HG03097 (cell line): ENCODE results near the gene KDM6A.
A peak's percentile ranks its signal among the peaks of the same experiment; 100 is the strongest.
"Not testable (repeated sequence)": the region's sequence is repeated elsewhere in the genome, so short reads cannot be mapped to it uniquely, and the experiment has no call there.

Experiments used
- ATAC-seq: cut with Tn5 transposase; IDR thresholded peaks from one replicate; pipeline ENCODE4 v1.9.1; 2021; ENCODE audit not compliant: unreplicated experiment, low FRiP score

Gene KDM6A

DNA sequence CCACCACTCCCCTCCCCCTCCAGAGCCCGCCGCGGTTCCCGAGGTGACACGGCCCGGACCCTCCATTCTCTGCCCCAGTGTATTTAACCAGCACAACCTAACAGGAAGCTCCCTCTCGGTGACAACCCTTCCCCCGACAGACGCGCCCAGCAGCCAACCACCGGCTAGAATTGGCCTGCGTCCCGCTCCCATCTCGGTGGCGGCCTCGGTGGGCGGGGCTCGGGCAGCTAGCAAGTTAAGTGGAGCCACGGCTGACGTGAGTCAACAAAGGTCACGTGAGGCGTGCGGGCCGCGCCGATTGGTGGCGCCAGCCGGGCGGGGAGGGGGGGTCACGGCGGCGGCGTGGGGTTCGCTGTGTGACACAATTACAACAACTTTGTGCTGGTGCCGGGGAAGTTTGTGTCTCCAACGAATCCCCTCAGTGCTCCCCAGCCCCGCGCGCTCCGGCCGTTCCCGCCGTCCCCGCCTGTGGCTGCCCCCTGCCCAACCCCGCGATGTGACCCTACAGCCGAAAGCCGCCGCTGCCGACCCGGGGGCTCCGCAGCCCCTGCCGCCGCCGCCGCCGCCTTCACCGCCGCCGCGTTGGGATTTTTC lies at the start of gene KDM6A:
Gene KDM6A (plus strand): TSS at position 368 of the 594 bp plus-strand sequence. CDS start 364 bp downstream, outside the sequence.
- peak; percentile 86 for ATAC-seq

DNA sequence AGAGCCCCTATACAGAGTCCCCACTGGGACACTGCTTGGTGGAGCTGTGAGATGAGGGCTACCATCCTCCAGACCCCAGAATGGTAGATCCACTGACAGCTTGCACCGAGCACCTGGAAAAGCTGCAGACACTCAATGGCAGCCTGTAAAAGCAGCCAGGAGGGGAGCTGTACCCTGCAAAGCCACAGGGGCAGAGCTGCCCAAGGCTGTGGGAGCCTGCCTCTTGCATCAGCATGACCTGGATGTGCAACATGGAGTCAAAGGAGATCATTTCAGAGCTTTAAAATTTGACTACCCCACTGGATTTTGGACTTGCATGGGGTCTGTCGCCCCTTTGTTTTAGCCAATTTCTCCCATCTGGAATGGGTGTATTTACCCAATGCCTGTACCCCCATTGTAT lies 49.8 kb upstream of the KDM6A start:
- ATAC-seq: not testable (repeated sequence)

DNA sequence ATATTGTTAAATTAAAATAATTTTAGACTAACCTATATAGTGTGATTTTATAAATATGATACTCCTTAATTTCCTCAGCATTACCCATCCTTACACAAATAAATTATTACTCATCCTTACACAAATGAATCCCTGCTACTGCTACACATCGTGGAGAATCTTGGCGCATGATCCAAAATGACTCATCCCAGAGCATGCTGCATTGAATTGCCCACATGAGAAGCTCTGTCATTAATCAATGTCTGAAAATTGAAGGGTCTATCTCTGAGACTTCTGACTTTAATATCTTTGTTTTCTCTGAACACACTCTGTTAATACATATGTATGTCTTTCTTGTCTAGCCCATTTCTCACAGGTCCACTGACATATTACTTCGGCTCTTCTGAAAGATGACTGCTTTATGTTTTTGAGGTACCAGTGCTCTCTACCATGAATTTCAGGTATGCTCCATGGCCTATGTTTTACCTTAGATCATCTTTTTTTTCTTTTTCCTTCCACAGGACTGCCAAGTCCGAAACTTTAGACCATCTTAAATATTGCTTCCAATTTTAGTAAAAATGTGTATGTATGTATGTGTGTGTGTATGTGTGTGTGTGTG lies 44.9 kb upstream of the KDM6A start:
- ATAC-seq: no peak

DNA sequence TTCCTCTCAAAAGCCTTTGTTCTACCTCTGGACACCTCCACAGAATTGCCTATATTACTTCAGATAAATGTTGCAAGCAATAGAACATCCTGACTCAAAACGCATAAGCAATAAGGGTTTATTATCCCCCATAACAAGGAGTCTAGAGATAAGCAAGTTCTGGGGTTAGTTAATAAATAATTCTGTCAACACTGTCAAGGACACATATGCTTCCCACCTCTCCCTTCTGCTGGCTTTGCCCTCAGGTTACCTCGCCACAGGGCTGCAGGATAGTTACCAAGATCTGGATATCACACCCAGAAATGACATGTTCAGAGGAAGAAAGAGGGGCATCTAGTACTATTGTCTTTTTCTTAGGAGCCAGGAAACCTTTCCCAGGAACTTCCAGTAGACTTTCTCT lies 43.2 kb upstream of the KDM6A start:
- no peak for ATAC-seq

DNA sequence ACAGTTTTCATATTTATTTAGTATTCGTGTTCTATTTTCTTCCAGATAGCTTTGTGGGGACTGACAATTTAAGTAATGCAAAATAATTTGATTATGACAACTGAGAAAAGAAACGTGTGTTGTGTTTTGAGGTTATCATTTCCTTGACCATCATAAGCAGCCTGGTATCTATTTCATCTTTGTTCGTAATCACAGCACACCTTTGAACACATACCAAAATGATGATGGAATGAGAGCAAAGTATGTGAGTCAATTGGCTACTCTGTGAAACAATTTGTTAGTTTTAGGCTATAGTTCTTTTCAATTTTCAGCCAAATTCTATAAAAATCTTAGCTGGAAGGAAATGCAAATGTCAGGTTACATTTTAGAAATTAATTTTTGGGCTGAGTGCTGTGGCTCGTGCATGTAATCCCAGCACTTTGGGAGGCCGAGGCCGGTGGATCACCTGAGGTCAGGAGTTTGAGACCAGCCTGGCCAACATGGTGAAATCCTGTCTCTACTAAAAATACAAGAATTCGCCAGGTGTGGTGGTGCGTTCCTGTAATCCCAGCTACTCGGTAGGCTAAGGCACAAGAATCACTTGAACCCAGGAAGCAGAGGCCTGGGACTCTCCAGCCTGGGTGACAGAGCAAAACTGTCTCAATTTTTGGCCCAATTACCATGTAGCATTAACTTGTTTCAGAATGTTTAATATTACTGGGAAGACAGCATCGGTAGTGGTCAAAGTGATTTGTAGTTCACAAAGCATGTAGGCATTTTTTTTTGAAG lies 30.3 kb upstream of the KDM6A start:
- no peak for ATAC-seq

DNA sequence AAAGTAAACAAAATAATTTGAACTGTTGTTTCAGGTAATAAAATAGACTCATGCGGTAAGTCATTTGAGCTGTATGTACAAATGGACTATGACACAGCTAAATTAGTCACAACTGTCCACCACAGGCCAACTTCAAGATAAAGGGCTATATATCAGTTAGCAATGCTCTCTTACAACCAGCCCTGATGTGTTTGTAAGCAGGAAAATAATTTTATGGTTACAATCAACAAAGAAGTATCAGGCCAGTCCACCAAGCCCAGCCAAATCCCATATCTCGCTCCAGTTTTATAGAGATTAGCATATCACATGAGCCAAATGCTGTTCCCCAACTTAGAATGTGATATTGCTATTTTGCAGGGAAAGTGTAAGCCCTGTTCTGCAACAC lies 29.7 kb upstream of the KDM6A start:
- ATAC-seq: no peak

DNA sequence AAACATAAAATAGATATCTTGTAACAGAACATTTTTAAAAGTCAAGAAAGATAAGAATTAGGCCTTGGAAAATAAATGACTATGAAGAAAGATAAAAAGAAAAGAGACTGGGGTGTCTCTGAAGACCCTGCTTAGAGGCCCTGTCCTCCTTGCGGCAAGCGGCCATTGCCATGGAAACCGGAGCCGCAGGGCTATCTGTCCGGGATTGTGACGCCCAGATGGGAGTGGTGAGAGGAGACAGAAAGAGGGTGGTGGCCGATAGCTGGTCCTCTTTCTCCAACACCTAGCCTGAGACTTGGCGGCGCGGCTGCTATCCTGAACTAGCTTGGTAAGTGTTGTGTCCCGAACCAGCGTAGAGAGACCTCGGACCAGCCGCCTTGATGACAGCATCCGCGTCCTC lies 29.2 kb upstream of the KDM6A start, which contains the start of gene DUSP21:
Gene DUSP21 (plus strand): TSS at position 269 of the 400 bp plus-strand sequence. CDS start 112 bp downstream, at position 381.
- no peak for ATAC-seq

DNA sequence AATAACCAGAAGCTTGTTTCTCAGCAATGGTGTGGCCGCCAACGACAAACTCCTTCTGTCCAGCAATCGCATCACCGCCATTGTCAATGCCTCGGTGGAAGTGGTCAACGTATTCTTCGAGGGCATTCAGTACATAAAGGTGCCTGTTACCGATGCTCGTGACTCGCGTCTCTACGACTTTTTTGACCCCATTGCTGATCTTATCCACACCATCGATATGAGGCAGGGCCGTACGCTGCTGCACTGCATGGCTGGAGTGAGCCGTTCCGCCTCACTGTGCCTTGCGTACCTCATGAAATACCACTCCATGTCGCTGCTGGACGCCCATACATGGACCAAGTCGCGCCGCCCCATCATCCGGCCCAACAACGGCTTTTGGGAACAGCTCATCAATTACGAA lies 28.8 kb upstream of the KDM6A start:
- no peak for ATAC-seq

DNA sequence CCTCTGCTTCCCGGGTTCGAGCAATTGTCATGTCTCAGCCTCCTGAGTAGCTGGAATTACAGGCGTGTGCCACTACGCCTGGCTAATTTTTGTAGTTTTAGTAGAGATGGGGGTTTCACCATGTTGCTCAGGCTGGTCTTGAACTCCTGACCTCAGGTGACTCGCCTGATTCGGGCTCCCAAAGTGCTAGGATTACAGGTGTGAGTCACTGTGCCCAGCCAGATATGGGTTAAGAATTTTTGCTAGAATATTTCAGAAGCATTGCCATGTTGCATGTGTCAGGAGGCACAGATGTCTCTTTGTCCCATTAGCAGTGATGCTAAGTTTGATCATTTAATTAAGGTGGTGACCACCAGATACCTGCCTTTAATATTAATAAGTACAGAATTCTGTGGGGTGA lies 22.1 kb upstream of the KDM6A start:
- not testable (repeated sequence) for ATAC-seq

DNA sequence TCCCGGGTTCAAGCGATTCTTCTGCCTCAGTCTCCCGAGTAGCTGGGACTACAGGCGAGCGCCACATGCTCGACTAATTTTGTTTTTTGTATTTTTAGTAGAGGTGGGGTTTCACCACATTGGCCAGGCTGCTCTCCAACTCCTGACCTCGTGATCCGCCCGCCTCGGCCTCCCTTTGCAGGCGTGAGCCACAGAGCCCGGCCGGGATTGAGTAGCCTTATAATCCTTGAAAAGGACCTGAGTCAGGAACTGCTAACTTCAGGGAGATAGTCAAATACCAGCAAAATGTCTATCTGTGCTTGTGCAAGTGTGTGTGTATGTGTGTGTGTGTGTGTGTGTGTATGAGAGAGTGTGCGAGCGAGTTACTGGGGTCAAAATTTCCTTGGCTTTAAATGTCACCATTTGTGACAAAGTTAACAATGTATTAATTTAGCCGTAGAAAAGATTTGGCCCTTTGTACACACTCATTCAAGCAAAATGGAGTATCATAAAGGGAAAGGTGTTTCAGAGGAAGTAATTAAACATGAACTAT lies 1.8 kb upstream of the KDM6A start:
- ATAC-seq: no peak

DNA sequence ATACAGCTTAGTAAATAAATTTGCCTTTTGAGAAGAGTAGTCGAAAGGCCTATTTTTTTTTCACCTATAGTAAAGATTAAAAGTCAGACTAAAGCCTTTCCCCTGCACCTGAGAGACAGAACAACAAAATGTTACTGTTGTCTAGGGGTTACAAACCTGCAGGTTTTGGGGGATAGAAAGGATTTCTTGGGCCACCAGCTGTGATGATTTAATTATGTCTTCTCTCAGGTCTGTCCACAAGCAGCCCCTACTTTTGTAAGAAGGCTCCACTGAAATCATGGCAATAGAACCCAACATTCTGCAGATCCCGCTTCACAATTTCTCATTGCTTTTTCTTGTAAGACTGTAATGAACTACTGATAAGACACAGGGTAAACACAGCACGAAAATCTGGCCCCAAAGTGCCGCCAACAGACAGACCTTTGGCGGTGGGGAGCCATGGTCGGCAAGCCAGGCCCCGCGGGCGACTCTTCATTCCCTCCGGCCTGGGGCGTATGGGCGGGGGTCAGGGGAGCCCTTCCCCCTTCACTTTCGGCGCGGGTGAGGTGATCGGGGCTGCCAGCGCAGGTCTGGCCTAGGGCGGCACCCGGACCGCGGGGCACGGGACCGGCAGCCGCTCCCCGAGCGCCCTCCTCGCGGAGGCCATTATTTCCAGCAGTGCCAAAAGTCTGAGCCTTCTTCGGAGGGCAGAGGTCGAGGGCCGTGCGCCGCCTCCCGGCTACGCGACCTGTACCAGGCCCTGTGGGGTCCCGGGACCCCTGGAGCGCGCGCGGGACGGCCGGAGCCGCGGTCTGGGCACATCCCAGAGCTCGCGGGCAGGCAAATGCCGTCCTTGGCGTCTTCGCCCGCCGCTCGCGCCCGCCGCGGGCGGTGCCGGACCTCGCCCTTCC lies 812 bp upstream of the KDM6A start:
- ATAC-seq: peak; percentile 27

DNA sequence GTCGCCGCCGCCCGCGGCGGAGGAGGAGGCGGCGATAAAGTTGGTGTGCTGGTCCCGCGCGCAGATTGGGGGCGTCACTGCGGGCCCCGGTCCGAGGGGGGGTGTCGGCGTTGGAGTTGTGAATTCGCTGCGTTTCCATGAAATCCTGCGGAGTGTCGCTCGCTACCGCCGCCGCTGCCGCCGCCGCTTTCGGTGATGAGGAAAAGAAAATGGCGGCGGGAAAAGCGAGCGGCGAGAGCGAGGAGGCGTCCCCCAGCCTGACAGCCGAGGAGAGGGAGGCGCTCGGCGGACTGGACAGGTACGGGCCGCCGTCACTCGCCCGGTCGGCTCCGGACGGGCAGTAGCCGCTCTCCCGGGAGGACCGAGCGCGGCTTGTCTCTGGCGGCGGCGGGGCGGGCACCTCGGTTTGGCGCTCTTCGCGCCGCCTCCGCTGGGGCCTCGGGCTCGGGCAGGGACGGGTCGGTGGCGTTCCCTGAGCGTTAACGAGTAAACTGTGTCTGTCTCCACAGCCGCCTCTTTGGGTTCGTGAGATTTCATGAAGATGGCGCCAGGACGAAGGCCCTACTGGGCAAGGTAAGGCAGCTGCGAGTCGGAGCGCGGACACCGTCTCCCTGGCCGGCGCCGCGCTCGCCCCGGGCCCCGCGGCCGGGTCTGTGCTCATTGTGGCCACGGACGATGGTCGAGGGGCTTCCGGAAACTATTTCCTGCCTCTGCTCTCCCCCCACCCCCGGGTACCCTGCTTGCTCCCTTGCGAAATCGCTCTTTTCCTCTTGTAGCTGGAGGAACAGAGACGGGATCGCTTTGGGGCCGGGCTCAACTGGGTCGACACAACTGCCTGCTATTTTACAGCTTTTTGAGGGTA lies 658 bp downstream of the KDM6A start:
- ATAC-seq: peak; percentile 5

DNA sequence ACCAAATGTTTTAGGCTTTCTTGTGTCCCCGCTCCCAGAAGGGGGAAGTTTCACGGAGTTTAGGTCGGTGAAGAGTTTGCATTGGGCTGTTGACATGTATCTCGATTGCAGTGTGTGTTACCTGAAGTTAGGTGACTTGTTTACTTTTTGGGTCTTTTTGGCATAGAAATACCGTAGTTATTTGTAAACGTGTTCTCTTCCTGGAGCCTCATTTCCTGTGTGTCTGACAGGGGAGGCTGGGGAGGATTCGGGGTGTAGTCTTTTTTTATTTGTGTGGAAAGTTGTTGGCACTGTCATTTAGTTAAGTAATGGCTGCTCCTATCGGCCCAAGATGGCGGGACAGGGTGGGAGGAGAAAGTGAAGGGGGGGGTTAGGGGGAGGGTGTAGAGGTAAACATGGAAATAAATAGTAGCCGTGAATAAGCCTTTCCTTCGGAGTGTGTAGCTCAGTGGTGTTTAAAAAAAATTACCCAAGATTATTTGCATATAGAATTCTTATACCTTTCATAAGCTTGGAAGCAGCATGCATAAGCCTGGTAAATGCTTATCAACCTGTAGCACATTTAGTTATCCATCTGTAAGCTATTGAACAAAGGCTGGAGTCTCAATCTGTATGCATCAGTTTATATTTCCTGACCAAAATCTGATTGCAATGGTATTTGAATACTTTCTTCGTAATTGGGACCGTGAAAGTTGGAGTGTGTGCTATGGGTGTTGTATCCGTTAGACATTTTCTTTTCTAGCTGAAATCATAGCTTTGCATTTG lies 1.6 kb downstream of the KDM6A start:
- no peak for ATAC-seq

DNA sequence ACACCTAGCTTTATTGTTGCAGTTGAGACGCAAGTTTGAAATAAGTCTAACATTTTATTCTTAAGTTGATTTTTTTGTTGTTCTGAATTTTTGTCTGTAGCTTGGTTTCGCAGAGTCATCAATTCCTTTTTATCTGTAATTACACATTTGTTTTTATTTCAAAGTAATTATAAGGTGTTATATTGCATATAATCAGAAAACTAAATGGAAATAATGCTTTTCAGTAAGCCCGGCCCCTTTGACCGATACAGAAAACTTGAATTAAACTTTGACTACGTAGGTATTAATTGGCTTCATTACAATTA lies 2.1 kb downstream of the KDM6A start:
- no peak for ATAC-seq

DNA sequence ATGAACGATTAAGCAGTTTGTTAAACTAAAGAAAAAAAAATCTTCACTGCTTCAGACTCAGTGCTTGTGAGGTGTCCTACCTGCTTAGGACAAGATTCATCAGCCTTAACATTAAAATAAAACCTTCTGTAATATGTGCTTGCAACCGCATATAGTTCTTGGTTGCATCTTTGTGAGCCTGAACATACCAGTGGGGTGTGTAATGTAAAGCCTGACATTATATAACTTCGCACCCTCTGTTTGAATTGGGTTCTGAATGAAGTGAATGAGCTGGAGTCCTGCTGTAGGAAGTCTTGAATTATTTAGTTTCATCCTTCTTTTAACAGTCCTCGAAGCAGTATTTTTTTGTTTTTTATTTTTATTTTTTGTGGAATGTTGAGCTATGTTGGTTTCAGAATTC lies 3.1 kb downstream of the KDM6A start:
- no peak for ATAC-seq

DNA sequence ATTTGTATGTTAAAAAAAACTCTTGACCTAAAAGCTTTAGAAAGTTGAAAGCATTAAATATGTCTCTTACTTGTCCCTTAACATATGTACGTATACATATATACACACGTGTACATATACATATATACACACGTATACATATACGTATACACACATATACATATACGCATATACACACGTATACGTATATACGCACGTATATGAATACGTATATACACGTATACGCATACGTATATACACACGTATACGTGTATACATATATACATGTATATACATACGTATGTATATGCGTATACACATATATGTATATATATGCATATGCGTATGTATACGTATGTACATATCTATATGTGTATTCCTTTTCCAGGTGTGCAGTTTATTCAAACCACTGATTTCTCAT lies 3.8 kb downstream of the KDM6A start:
- no peak for ATAC-seq

DNA sequence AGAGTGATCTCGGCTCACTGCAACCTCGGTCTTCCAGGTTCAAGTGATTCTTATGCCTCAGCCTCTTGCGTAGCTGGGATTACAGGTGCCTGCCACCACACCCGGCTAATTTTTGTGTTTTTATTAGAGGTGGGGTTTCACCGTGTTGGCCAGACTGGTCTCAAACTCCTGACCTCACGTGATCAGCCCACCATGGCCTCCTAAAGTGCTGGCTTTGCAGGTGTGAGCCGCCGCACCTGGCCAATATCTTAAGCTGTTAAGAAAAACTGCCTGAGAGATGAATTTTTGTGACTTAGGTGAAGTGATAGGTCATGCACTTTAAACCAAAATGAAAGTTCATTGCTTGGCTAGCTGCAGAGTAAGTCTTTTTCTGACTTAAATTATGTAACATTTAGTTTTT lies 5.8 kb downstream of the KDM6A start:
- ATAC-seq: no peak

DNA sequence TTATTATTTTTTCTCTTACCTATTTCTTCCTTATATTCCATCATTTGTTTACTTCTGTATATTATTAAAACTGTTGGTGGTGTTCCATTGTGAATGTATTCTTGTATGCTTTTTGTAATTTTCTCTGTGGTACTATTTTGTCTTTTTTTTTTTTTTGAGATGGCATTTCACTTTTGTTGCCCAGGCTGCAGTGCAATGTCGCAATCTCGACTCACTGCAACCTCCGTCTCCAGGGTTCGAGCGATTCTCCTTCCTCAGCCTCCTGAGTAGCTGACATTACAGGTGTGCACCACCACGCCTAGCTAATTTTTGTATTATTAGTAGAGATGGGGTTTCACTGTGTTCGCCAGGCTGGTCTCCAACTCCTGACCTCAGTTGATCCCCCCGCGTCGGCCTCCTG lies 8.6 kb downstream of the KDM6A start:
- ATAC-seq: no peak

DNA sequence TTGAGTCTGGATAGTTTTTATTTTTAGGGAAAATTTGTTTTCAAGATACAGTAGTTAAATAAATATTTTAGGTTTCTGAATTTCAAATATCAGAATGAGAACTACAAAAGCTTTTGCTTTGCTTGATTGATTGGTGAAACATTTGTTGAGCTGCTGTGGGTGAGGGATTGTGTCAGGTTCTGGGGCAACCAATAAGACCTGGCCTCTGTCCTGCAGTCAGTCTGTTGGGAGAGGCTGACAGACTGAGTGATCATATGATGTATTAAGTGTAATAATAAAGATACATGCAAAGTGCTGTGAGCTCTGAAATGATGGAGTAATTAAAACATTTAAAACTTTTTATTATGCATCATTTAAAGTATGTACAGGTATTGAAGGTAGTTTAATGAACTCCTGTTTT lies 9.6 kb downstream of the KDM6A start:
- no peak for ATAC-seq
